ENCODE measurements around the gene SETBP1.

SETBP1 gene

DNA sequence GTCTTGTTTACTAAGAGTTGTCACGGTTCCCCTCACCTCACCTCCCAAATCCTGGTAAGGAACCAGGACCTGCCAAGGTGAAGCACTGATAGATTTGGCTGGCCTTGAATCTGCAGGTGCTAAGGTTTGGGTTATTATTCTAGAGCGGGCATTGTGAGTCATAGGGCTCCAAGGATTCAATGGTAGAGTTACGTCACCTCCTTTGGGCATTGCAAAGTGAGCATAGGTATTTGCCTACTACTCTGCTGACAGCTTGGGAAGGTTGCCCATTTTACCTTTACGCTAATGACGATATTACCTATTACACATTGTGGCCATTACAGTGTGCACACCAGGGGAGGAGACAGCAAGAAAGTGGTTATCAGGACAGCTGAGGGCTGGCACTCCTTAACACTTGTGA lies 59.3 kb downstream of the SETBP1 start:
- H2AFZ ChIP-seq (ENCODE audit: low read length) = no peak overlapping the region
- no peak overlapping the region for H3K9ac ChIP-seq (ENCODE audit: low read length)
- H3K9me3 ChIP-seq (ENCODE audit: low read length) = no peaks in the 10 kb centered on the region
- no peak overlapping the region for H3K4me2 ChIP-seq (ENCODE audit: low read length)
- H3K4me3 ChIP-seq (ENCODE audit: low read depth, low read length, poor library complexity, severe bottlenecking) = no peak overlapping the region
- no peaks in the 10 kb centered on the region for H3K27me3 ChIP-seq (ENCODE audit: insufficient read depth, low read length)
- H3K4me1 ChIP-seq (ENCODE audit: insufficient read depth, low read length, severe bottlenecking) = peaks cover 24% of the 10 kb centered on the region
- no peak for TF ChIP-seq EZH2 (IDR thresholded peaks at IDR 0.05; ENCODE audit: borderline replicate concordance, low read length)
- TF ChIP-seq, protein P1, sequence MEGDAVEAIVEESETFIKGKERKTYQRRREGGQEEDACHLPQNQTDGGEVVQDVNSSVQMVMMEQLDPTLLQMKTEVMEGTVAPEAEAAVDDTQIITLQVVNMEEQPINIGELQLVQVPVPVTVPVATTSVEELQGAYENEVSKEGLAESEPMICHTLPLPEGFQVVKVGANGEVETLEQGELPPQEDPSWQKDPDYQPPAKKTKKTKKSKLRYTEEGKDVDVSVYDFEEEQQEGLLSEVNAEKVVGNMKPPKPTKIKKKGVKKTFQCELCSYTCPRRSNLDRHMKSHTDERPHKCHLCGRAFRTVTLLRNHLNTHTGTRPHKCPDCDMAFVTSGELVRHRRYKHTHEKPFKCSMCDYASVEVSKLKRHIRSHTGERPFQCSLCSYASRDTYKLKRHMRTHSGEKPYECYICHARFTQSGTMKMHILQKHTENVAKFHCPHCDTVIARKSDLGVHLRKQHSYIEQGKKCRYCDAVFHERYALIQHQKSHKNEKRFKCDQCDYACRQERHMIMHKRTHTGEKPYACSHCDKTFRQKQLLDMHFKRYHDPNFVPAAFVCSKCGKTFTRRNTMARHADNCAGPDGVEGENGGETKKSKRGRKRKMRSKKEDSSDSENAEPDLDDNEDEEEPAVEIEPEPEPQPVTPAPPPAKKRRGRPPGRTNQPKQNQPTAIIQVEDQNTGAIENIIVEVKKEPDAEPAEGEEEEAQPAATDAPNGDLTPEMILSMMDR (IDR thresholded peaks at IDR 0.05; ENCODE audit: low read length) = no peak
- H3F3A ChIP-seq (ENCODE audit: insufficient read depth, low read length) = no peaks in the 10 kb centered on the region
- no peaks in the 10 kb centered on the region for H3K36me3 ChIP-seq (ENCODE audit: insufficient read depth, low read length)
- no peaks in the 10 kb centered on the region for H3K9me2 ChIP-seq (ENCODE audit: low read depth, low read length)
- no peaks in the 10 kb centered on the region for H3K79me2 ChIP-seq (ENCODE audit: insufficient read depth, low read length)
- no peak overlapping the region for H3K27ac ChIP-seq (ENCODE audit: low read depth, low read length, poor library complexity, severe bottlenecking)
- H4K20me1 ChIP-seq (ENCODE audit: insufficient read depth, low read length) = no peaks in the 10 kb centered on the region

DNA sequence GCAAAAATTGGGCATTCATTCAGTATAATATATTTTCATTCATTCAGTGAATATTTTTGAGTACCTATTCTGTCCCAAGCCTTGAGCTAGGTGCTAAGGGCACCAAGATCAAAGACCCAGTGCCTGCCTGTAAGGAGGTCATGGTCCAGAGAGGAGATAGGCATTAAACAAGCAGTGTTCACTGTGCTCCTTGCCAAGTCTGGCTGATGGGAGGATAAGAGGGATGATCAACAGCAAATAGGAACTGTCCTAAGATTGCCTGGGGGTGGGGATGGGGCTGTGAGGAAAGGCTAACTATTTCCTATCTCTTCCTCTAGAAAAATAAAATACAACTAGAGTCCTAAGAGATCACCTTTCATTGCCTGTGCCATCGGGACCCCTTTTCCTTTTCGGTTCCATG lies 60.4 kb downstream of the SETBP1 start:
- Histone ChIP-seq H3K4me1 (ENCODE audit: insufficient read depth, low read length, severe bottlenecking) (peaks cover 19% of the 10 kb centered on the region), H3F3A (ENCODE audit: insufficient read depth, low read length) (no peaks in the 10 kb centered on the region), H3K79me2 (ENCODE audit: insufficient read depth, low read length) (no peaks in the 10 kb centered on the region), H3K4me3 (ENCODE audit: low read depth, low read length, poor library complexity, severe bottlenecking) (no peak overlapping the region), H3K9ac (ENCODE audit: low read length) (no peak overlapping the region), H3K9me3 (ENCODE audit: low read length) (no peaks in the 10 kb centered on the region), H2AFZ (ENCODE audit: low read length) (no peak overlapping the region), H3K27me3 (ENCODE audit: insufficient read depth, low read length) (no peaks in the 10 kb centered on the region), H3K9me2 (ENCODE audit: low read depth, low read length) (no peaks in the 10 kb centered on the region), H3K36me3 (ENCODE audit: insufficient read depth, low read length) (no peaks in the 10 kb centered on the region), H4K20me1 (ENCODE audit: insufficient read depth, low read length) (no peaks in the 10 kb centered on the region), H3K27ac (ENCODE audit: low read depth, low read length, poor library complexity, severe bottlenecking) (no peak overlapping the region), H3K4me2 (ENCODE audit: low read length) (no peak overlapping the region)
- TF ChIP-seq, protein P1 (IDR thresholded peaks at IDR 0.05; ENCODE audit: low read length) = no peak
- no peak for TF ChIP-seq EZH2 (IDR thresholded peaks at IDR 0.05; ENCODE audit: borderline replicate concordance, low read length)

DNA sequence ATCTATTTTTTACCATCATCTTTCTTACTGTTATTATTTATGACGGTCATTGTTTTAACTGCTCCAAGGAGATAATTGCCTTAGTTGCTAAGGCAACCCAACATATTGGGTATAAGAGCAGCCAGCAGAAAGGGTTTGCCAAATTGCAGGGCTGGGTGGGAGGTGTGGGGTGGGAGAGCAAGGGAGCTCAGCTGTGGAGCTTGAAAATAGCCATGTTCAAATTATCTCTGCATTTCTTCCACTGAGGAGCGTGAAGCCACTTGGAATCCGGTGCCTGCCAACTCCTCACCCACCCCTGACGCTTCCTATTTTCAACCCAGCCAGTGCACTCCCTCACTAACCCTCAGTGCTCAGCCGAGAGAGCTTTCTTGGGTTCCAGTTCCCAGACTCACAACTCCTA lies 60.8 kb downstream of the SETBP1 start:
- no peaks in the 10 kb centered on the region for H3F3A ChIP-seq (ENCODE audit: insufficient read depth, low read length)
- H4K20me1 ChIP-seq (ENCODE audit: insufficient read depth, low read length) = no peaks in the 10 kb centered on the region
- H3K4me3 ChIP-seq (ENCODE audit: low read depth, low read length, poor library complexity, severe bottlenecking) = no peak overlapping the region
- H3K9ac ChIP-seq (ENCODE audit: low read length) = no peak overlapping the region
- no peaks in the 10 kb centered on the region for H3K9me3 ChIP-seq (ENCODE audit: low read length)
- H3K27ac ChIP-seq (ENCODE audit: low read depth, low read length, poor library complexity, severe bottlenecking) = no peak overlapping the region
- H3K4me1 ChIP-seq (ENCODE audit: insufficient read depth, low read length, severe bottlenecking) = peaks cover 19% of the 10 kb centered on the region
- no peaks in the 10 kb centered on the region for H3K36me3 ChIP-seq (ENCODE audit: insufficient read depth, low read length)
- no peaks in the 10 kb centered on the region for H3K27me3 ChIP-seq (ENCODE audit: insufficient read depth, low read length)
- H3K4me2 ChIP-seq (ENCODE audit: low read length) = no peak overlapping the region
- TF ChIP-seq, protein P1 (IDR thresholded peaks at IDR 0.05; ENCODE audit: low read length) = no peak
- TF ChIP-seq EZH2 (IDR thresholded peaks at IDR 0.05; ENCODE audit: borderline replicate concordance, low read length) = no peak
- no peak overlapping the region for H2AFZ ChIP-seq (ENCODE audit: low read length)
- H3K79me2 ChIP-seq (ENCODE audit: insufficient read depth, low read length) = no peaks in the 10 kb centered on the region
- no peaks in the 10 kb centered on the region for H3K9me2 ChIP-seq (ENCODE audit: low read depth, low read length)
